CD4-positive, alpha-beta T cell treated with Interleukin-2 at 100 ng/mL for 4 hours (primary cell): ENCODE measurements around the gene BRME1.
"Not testable (repeated sequence)": the region's sequence is repeated elsewhere in the genome, so short reads cannot be mapped to it uniquely, and the experiment has no call there.

Experiments
- DNase-seq: peaks from one replicate; pipeline ENCODE4 v3.0.0-alpha.2; 2020; ENCODE audit warnings: low spot score

The BRME1 gene

DNA sequence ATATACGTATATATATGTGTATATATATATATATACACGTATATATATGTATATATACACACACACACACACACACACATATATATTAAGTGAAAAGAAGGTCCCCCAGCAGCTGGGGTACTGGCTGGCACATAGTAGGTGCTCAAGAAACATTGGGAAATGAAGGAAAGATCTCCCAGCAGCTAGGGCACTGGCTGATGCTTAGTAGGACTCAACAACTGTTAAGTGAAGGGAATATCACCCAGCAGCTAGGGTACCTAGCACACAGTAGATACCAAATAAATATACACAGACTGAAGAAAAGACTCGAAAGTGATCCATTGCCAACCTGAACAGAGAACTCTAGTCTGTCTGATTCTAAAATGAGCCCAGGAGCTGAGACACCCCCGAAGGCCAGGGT, 20.1 kb upstream of the BRME1 start:
- no peak for DNase-seq

DNA sequence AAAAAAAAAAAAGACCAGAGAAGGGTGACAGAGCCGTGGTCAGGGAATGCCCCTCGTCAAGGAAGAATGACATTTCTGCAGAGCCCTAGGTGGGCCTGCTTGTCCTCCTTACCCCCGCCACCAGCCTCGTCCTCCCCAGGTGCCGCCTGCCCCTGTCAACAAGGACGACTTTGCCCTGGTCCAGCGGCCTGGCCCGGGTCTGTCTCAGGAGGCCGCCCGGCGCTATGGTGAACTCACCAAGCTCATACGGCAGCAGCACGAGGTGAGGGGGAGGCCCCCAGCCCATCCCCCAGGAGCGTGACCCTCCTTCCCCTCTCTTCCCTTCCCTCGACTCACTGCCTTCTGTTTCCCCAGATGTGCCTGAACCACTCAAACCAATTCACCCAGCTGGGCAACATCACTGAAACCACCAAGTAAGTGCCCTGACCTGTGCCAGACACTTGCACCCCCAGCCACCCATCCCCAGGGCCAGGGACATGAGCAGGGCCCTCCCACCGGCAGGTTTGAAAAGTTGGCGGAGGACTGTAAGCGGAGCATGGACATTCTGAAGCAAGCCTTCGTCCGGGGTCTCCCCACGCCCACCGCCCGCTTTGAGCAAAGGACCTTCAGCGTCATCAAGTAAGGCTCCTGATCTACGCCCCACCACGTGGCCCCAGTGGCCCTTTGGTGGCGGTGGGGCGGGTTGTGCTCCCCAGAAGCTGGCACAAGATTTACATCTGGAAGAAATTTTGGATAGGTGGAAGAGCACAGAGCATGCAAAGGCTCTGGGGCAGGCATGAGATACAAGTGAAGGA, 17.5 kb upstream of the BRME1 start:
- no peak for DNase-seq

- DNase-seq, result not testable (repeated sequence)
Measured at GRCh38 chr19:13922118-13922517, 16.2 kb upstream of the BRME1 start.

GRCh38 chr19:13920940-13921747, 15.2 kb upstream of the BRME1 start:
- DNase-seq, result peak; percentile 28

DNA sequence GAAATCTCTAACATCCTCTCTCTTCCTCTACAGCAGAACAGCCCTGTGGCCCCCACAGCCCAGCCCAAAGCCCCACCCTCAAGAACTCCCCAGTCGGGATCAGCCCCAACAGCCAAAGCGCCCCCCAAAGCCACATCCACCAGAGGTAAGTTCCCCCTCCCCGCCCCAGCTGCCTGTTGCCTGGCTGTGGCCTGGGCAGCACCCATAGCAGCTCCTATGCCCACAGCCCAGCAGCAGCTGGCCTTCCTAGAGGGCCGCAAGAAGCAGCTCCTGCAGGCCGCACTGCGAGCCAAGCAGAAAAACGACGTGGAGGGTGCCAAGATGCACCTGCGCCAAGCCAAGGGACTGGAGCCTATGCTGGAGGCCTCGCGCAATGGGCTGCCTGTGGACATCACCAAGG, 14.6 kb upstream of the BRME1 start:
- no peak for DNase-seq

DNA sequence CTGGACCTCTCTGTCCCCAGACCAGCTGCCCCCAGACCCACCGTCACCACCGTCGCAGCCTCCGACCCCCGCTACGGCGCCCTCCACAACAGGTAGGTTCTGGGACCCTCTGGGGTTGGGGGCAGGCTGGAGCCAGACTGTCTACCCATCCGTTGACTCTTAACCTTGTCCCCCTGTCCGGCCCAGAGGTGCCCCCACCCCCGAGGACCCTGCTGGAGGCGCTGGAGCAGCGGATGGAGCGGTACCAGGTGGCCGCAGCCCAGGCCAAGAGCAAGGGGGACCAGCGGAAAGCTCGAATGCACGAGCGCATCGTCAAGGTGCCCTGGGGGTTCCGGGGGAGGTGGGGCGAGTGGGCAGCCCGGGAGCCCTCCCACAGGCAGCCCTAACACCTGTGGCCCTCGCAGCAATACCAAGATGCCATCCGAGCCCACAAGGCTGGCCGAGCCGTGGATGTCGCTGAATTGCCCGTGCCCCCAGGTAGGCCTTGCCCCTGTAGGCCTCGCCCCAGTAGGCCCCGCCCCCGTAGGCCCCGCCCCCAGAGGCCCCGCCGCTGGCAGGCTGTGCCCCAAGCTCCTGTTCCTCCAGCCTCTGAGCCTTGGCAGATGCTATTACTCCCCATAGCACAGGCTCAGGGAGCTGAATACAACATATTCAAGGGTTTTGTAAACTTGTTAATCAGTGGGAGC, 13.0 kb upstream of the BRME1 start:
- no peak for DNase-seq

GRCh38 chr19:13917888-13918406, 12.0 kb upstream of the BRME1 start:
- DNase-seq, result no peak

DNA sequence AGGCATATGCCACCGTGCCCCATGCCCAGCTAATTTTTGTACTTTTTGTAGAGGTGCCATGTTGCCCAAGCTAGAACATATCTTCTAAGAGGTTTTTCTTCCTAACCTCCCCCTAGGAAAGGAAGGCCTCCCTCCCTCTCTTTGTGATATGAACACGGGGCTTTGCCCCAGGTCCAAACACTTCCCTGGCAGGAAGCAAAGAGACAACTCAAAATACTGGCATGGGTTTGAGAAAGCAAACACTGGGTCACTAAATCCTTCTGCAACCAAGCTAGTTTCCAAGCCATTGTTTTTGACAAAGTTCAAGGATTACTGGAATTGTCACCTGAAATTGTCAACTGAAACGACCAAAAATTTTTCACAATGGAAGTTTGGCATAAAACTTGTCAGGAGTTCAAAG, 8.9 kb upstream of the BRME1 start:
- no peak for DNase-seq

DNA sequence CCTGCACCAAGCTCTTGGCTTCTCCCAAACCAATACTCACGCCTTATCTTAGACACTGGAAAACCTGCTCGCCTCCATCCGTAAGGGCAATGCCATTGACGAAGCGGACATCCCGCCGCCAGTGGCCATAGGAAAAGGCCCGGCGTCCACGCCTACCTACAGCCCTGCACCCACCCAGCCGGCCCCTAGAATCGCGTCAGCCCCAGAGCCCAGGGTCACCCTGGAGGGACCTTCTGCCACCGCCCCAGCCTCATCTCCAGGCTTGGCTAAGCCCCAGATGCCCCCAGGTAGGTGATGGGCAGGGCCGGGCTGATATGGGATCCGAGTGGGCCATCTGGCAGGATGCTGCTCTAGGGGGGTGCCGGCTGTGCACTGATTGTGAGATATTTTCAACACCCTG, 7.4 kb upstream of the BRME1 start:
- DNase-seq, result no peak

- no peak for DNase-seq
Measured at GRCh38 chr19:13909430-13909829, 3.5 kb upstream of the BRME1 start.

DNA sequence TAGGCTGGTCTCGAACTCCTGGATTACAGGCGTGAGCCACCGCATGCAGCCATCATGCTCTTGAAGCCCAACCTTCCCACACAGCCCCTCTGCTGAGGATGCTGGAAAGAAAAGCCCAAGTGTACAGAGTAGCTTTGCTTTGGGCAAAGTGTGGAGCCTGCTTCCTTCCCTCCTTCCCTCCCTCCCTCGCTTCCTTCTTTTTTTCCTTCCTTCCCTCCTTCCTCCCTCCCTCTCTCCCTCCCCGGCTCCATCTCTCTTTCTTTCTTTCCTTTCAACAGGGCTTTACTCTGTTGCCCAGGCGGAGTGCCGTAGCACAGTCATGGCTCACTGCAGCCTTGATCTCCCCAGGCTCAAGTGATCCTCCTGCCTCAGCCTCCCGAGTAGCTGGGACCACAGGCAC, 2.8 kb upstream of the BRME1 start:
- DNase-seq, result no peak

DNA sequence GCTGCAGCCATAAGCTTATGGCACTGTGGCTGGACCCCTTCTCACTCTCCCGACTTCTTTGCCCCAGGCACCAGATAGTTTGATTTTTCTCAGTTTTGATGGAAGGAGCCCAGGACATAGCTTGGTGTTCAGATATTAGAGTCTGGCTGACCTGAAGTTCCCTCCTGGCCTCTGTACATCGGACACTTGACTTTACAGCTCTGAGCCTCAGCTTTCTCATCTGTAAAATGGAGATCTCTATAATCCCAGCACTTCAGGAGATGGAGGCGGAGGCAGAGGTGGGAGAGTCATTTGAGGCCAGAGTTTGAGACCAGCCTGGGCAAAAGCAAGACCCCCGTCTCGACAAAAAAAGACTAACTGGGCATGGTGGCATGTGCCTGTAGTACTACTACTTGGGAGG, 993 bp upstream of the BRME1 start:
- no peak for DNase-seq

- DNase-seq, result peak; percentile 27
Measured at GRCh38 chr19:13906521-13906904, 596 bp upstream of the BRME1 start.

DNA sequence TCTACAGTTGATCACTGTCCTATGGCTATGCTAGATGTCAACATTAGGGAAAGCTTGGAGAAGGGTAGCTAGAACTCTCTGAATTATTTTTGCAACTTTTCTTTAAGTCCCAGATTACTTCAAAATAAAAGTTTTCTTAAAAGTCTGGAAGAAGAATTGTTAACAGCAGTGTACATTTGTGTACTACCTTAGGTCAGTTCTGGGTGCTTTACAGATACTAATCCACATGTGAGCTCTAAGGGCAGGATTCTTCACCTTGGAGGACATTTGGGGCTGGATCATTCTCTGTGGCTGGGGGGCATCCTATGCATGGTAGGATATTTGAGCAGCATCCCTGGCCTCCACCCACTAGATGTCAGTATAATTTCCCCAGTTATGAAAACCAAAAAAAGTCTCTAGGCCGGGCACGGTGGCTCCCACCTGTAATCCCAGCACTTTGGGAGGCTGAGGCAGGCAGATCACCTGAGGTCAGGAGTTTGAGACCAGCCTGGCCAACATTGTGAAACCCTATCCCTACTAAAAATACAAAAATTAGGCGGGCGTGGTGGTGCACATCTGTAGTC, 2.8 kb downstream of the BRME1 start:
- peak; percentile 56 for DNase-seq

GRCh38 chr19:13899912-13900584, 5.9 kb downstream of the BRME1 start:
- no peak for DNase-seq

DNA sequence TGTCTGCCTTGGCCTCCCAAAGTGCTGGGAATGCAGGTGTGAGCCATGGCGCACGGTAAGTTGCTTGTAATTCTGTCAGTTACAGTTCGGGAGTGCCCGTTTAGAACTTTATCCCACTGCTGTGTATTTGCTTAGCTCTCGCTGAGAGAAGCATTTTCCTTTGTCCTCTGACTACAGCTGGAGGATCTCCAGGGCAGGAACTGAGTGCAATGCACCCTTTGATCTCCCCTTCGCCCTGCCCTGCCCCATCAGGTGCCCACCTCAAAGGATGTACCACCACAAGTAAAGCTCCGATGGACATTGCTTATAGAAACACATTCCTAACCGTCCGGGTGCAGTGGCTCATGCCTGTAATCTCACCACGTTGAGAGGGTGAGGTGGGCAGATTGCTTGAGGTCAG, 6.5 kb downstream of the BRME1 start:
- DNase-seq, result no peak

DNA sequence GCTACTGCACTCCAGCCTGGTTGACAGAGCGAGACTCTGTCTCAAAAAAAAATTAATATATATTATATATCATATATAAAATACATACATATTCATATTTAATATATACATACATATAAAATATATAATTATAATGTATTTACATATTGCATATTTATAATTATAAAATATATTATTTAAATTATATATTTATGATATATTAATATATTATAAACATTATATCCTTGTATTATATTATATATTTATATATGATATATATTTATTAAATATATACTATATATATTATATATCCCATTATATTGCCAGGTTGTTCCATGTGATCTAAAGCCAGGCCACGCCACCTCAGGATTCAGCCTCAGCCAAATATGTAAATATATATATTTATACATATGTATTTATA, 9.7 kb downstream of the BRME1 start:
- DNase-seq, result no peak

- DNase-seq, result no peak
Measured at GRCh38 chr19:13894552-13894951, 11.4 kb downstream of the BRME1 start.

GRCh38 chr19:13892870-13893269, 13.0 kb downstream of the BRME1 start:
- no peak for DNase-seq

- DNase-seq, result no peak
Measured at GRCh38 chr19:13890136-13890535, 15.8 kb downstream of the BRME1 start.

GRCh38 chr19:13888281-13888680, 17.6 kb downstream of the BRME1 start:
- DNase-seq, result no peak

DNA sequence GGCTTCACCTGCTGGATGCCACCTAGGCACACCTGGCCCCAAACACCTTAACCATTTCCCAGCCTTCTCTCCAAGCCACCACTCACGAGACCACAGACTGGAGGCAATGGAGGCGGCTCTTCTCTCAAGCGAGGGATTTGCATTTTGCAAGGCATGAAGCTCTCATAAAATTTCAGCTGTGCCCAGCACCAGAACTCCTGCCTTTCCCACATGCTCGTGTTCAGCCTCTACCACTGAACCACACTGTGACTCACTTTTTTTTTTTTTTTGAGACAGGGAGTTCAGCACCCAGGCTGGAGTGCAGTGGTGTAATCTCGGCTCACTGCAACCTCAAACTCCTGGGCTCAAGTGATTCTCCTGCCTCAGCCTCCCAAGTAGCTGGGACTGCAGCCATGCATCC, 18.4 kb downstream of the BRME1 start:
- no peak for DNase-seq
